Stimulated activated CD8-positive, alpha-beta memory T cell treated with anti-CD3 and anti-CD28 coated beads, Interleukin-12 subunit alpha, Interleukin-12 subunit beta, amount 100 ng/mL, for 24 hours (primary cell): ENCODE results near the gene THSD1.
"Not testable (repeated sequence)": the region's sequence is repeated elsewhere in the genome, so short reads cannot be mapped to it uniquely, and the experiment has no call there.

Source experiments
- DNase-seq: peaks from one replicate; pipeline ENCODE4 v3.0.0-alpha.2; 2020; ENCODE audit errors: extremely low read depth

Gene THSD1

GRCh38 chr13:52359534-52359933 is 46.4 kb downstream of the THSD1 start:
- no peak for DNase-seq

GRCh38 chr13:52356327-52356726 is 49.6 kb downstream of the THSD1 start:
- DNase-seq, result no peak

- DNase-seq, result no peak
Measured at GRCh38 chr13:52353193-52353592, 52.8 kb downstream of the THSD1 start.

GRCh38 chr13:52348983-52349780 is 56.8 kb downstream of the THSD1 start:
- no peak for DNase-seq

- no peak for DNase-seq
Measured at GRCh38 chr13:52348071-52348470, 57.9 kb downstream of the THSD1 start.

- no peak for DNase-seq
Measured at GRCh38 chr13:52345631-52346251, 60.2 kb downstream of the THSD1 start.

- DNase-seq, result no peak
Measured at GRCh38 chr13:52345048-52345447, 60.9 kb downstream of the THSD1 start.

GRCh38 chr13:52344108-52344507 is 61.9 kb downstream of the THSD1 start:
- DNase-seq, result no peak

GRCh38 chr13:52342203-52342602 is 63.8 kb downstream of the THSD1 start:
- DNase-seq, result not testable (repeated sequence)

GRCh38 chr13:52337828-52338455 is 68.0 kb downstream of the THSD1 start:
- DNase-seq, result not testable (repeated sequence)

GRCh38 chr13:52334107-52334506 is 71.9 kb downstream of the THSD1 start:
- not testable (repeated sequence) for DNase-seq

GRCh38 chr13:52331844-52332243 is 74.1 kb downstream of the THSD1 start:
- DNase-seq, result not testable (repeated sequence)
